GM12874 (cell line): ENCODE measurements around the gene SCGB1D4.

Source experiments
- CTCF ChIP-seq: IDR thresholded peaks from 2 replicates; pipeline ENCODE4 v1.5.1; 2011; ENCODE audit warnings: low read depth, mild to moderate bottlenecking, control low read depth, low read length, moderate library complexity; ENCODE audit not compliant: insufficient read depth

SCGB1D4 gene

GRCh38 chr11:62333768-62334167 is 34.9 kb upstream of the SCGB1D4 start:
- TF ChIP-seq CTCF: no peak

- peak; percentile 93 for TF ChIP-seq CTCF
Observed at GRCh38 chr11:62324731-62325556, 26.1 kb upstream of the SCGB1D4 start.

- TF ChIP-seq CTCF: no peak
Observed at GRCh38 chr11:62322524-62322923, 23.6 kb upstream of the SCGB1D4 start.

GRCh38 chr11:62315431-62315830 is 16.6 kb upstream of the SCGB1D4 start:
- no peak for TF ChIP-seq CTCF

GRCh38 chr11:62309991-62310390 is 11.1 kb upstream of the SCGB1D4 start:
- TF ChIP-seq CTCF: no peak

- no peak for TF ChIP-seq CTCF
Observed at GRCh38 chr11:62307950-62308349, 9.1 kb upstream of the SCGB1D4 start.

GRCh38 chr11:62306227-62306626 is 7.4 kb upstream of the SCGB1D4 start:
- TF ChIP-seq CTCF: no peak

- TF ChIP-seq CTCF: no peak
Observed at GRCh38 chr11:62295504-62295903, 3.4 kb downstream of the SCGB1D4 start.
